ENCODE data around the gene TLCD1.

- TF ChIP-seq, protein P1, sequence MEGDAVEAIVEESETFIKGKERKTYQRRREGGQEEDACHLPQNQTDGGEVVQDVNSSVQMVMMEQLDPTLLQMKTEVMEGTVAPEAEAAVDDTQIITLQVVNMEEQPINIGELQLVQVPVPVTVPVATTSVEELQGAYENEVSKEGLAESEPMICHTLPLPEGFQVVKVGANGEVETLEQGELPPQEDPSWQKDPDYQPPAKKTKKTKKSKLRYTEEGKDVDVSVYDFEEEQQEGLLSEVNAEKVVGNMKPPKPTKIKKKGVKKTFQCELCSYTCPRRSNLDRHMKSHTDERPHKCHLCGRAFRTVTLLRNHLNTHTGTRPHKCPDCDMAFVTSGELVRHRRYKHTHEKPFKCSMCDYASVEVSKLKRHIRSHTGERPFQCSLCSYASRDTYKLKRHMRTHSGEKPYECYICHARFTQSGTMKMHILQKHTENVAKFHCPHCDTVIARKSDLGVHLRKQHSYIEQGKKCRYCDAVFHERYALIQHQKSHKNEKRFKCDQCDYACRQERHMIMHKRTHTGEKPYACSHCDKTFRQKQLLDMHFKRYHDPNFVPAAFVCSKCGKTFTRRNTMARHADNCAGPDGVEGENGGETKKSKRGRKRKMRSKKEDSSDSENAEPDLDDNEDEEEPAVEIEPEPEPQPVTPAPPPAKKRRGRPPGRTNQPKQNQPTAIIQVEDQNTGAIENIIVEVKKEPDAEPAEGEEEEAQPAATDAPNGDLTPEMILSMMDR (IDR thresholded peaks at IDR 0.05): no peak
- TF ChIP-seq POLR2A (IDR thresholded peaks at IDR 0.05): no peak
These were observed 39.0 kb upstream of the TLCD1 start for GRCh38 chr17:28765038-28765437.
